HFFc6 (cell line): ENCODE data around the gene ITSN1. TPM values are rescaled to one million over a fixed set of nuclear protein-coding genes. Genes with fewer than 3 reads are reported as not detected.

ENCODE experiments used
- DNase-seq: peaks from one replicate; pipeline ENCODE4 v3.0.0-alpha.2; 2018
- H3K27ac Mint-ChIP-seq: 2 replicates; pipeline ENCODE4 v1.8.0; 2020; ENCODE audit warnings: mild to moderate bottlenecking, mixed read lengths
- H3K27me3 Mint-ChIP-seq: 2 replicates; pipeline ENCODE4 v1.8.0; 2021; ENCODE audit warnings: mild to moderate bottlenecking, moderate library complexity, mixed read lengths; ENCODE audit not compliant: insufficient read depth
- H3K36me3 Mint-ChIP-seq: 2 replicates; pipeline ENCODE4 v1.8.0; 2021; ENCODE audit warnings: low read depth, mixed read lengths
- H3K4me1 Mint-ChIP-seq: 2 replicates; pipeline ENCODE4 v1.8.0; 2020; ENCODE audit warnings: low read depth, mixed read lengths
- H3K4me3 Mint-ChIP-seq: 2 replicates; pipeline ENCODE4 v1.8.0; 2020; ENCODE audit warnings: mild to moderate bottlenecking, moderate library complexity, mixed read lengths
- H3K9me3 Mint-ChIP-seq: 2 replicates; pipeline ENCODE4 v1.8.0; 2020; ENCODE audit warnings: mild to moderate bottlenecking, mixed read lengths
- total RNA-seq, 6 experiments: library from RNA; stranded (reverse); fragmentation: NEBNext Ultra II Directional; extraction: Animal tissue kit (Norgen Biotek cat#: 25700); gene quantifications; 2 replicates in 1 of 6; 3 replicates in 5 of 6; pipeline ENCODE4 v1.2.3, GENCODE V29; 2021
- TF ChIP-seq, protein P1 (sequence below): fragments of 200-600 bp; sonication (generic); IDR thresholded peaks from 2 replicates; pipeline ENCODE4 v1.5.0; 2021; ENCODE audit warnings: antibody characterized with exemption, mild to moderate bottlenecking

Gene ITSN1
- total RNA-seq, 6 experiments from 2014 or later, result 47.7 to 54.8 (median 54.0) TPM

DNA sequence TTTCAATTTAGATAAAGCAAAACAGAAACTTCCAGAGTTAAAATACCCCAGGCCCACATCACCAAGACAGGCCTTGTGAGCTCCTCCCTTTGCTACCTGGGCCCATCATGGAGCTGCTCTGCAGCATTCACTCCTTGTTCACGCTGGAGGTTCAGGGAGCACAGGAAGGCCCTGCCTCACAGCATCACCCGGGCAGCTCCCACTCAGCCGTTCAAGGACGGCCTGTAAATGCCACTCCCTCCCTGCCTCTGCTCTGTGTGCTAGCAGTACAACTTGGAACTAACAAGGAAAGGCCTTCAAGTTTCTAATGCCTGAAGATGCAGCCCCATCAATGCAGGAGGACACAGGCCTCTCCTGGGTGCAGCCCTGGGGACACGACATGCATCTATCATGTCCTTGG is 261.7 kb downstream of the ITSN1 start:
- DNase-seq, result no peak
- no peak overlapping the region for H3K27ac Mint-ChIP-seq
- no peaks in the 10 kb centered on the region for H3K27me3 Mint-ChIP-seq
- H3K4me3 Mint-ChIP-seq, result no peak overlapping the region
- H3K9me3 Mint-ChIP-seq, result no peaks in the 10 kb centered on the region
- TF ChIP-seq, protein P1, sequence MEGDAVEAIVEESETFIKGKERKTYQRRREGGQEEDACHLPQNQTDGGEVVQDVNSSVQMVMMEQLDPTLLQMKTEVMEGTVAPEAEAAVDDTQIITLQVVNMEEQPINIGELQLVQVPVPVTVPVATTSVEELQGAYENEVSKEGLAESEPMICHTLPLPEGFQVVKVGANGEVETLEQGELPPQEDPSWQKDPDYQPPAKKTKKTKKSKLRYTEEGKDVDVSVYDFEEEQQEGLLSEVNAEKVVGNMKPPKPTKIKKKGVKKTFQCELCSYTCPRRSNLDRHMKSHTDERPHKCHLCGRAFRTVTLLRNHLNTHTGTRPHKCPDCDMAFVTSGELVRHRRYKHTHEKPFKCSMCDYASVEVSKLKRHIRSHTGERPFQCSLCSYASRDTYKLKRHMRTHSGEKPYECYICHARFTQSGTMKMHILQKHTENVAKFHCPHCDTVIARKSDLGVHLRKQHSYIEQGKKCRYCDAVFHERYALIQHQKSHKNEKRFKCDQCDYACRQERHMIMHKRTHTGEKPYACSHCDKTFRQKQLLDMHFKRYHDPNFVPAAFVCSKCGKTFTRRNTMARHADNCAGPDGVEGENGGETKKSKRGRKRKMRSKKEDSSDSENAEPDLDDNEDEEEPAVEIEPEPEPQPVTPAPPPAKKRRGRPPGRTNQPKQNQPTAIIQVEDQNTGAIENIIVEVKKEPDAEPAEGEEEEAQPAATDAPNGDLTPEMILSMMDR, result no peak
- peaks cover 31% of the 10 kb centered on the region for H3K36me3 Mint-ChIP-seq
- H3K4me1 Mint-ChIP-seq, result peaks cover 15% of the 10 kb centered on the region

DNA sequence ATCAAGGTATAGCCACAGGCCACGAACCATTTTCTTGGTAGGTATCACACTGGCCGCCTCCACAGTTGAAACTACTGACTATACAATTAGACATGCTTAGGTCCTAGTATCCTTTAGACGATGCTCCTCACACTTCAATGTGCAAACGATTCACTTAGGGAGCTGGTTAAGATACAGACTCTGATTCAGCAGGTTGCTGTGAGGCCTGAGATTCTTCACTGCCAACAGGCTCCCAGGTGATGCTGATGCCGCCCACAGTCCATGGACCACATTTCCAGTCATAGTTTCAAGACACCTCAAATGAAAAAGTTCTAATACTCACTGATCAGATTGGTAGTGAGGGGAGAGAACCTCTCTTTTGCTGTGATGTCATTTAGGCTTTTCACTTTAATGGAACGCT is 266.5 kb downstream of the ITSN1 start:
- no peak for DNase-seq

DNA sequence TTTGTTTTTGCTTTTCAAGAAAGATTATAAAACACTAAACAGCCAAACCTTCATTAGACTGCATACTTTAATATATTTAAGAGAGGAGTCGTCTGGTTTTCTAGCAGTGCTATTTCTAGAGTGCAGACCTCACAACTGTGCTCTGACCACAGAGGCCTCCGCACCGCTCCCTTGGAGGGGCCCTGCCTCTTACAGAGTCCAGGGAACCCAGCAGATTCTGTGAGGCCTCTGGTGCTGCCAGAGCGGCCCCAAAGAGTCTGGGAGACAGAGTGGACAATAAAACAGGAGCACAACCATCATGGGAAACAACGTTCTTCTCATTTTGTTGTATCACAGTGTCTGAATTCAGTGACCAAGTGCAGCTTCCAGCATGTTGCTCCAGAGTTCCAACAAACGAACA is 267.5 kb downstream of the ITSN1 start:
- H3K4me1 Mint-ChIP-seq, result peaks cover 9% of the 10 kb centered on the region

More for the DNA sequence above, 266.5 kb downstream of the ITSN1 start:
- TF ChIP-seq, protein P1, result no peak
- H3K9me3 Mint-ChIP-seq, result no peaks in the 10 kb centered on the region
- H3K27ac Mint-ChIP-seq, result no peak overlapping the region
- no peaks in the 10 kb centered on the region for H3K4me1 Mint-ChIP-seq
- peaks cover 33% of the 10 kb centered on the region for H3K36me3 Mint-ChIP-seq
- H3K4me3 Mint-ChIP-seq, result no peak overlapping the region
- no peaks in the 10 kb centered on the region for H3K27me3 Mint-ChIP-seq

DNA sequence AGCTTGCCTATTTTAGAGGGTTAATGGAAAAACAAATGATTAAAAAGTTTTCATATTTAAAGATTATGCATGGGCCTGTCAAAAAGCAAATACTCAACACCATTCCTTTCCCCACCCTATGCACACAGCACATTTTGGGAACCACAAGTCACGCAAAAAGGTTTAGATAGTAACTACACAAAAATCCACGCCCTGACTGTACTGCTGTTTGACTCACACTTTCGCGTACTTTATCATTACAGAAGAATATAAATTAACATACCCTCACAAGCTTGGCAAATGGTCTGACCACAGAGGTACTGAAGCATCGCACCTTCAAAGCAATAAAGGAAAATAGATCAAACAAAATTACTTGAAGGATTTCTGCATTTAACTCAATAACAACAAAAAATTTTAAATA is 271.9 kb downstream of the ITSN1 start:
- H3K9me3 Mint-ChIP-seq, result no peaks in the 10 kb centered on the region
- DNase-seq, result no peak
- TF ChIP-seq, protein P1, result no peak
- peak overlapping the region; percentile 99 for H3K4me3 Mint-ChIP-seq
- no peaks in the 10 kb centered on the region for H3K27me3 Mint-ChIP-seq
- H3K4me1 Mint-ChIP-seq, result peaks cover 21% of the 10 kb centered on the region
- no peak overlapping the region for H3K27ac Mint-ChIP-seq
- H3K36me3 Mint-ChIP-seq, result peaks cover 26% of the 10 kb centered on the region

More for the DNA sequence above, 267.5 kb downstream of the ITSN1 start:
- Mint-ChIP-seq H3K27me3 (no peaks in the 10 kb centered on the region), H3K27ac (no peak overlapping the region), H3K4me3 (no peak overlapping the region), H3K9me3 (no peaks in the 10 kb centered on the region), H3K36me3 (peaks cover 37% of the 10 kb centered on the region)
- no peak for DNase-seq
- TF ChIP-seq, protein P1, result no peak

DNA sequence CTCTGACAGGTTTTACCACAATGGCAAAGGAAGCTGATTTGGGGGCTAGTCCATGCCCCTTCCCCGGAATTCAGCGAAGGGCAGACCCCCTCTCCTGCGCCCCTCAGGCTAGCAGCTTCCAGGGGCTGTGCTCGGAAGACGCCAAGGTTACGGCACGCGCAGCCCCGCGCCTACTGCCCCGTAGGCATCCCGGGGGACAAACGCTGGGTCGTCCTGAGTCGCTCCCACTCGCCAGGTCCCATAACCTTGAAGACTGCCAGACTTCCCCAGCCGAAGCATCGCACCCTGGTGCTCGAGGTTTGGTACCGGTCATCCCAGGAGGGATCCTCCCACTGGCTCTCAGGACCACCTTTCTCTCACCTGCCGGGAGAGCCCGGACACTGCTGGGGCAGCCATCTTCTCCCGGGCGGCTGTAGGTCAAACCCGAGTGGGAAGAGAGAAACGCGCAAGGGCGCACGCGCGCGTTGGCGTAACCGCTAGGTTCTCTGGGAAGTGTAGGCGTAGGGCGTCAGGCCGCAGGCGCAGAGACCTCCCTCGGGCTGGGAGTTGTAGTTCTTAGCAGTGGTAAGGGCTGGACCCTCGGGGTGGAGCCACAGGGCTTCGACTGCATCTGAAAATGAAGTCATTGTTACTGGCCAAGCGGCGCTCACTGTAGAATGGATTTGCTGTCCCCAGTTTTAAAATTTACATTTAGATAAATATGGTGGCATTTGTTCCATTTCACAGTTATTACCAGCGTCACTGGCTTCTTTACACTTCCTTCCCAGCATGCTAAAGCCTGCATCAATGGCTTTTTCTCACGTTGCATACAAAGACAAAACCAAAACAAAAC is 273.3 kb downstream of the ITSN1 start, which contains the start of gene ATP5PO:
TSS of gene ATP5PO (minus strand) at position 437 of the 832 bp plus-strand sequence. CDS start at position 396, 41 bp downstream.
- H3K27ac Mint-ChIP-seq, result peak within 1 kb of the TSS; percentile 93
- H3K9me3 Mint-ChIP-seq, result no peaks in the 10 kb centered on the region
- peaks cover 19% of the 10 kb centered on the region for H3K36me3 Mint-ChIP-seq
- H3K27me3 Mint-ChIP-seq, result no peaks in the 10 kb centered on the region
- peaks cover 21% of the 10 kb centered on the region for H3K4me1 Mint-ChIP-seq
- peak; percentile 97 for DNase-seq
- peak within 1 kb of the TSS; percentile 99 for H3K4me3 Mint-ChIP-seq
- TF ChIP-seq, protein P1, result no peak
